K562 (cell line): ENCODE data around the gene SETDB1. TPM values are rescaled to one million over a fixed set of nuclear protein-coding genes. Genes with fewer than 3 reads are reported as not detected.

Source experiments
- ATF7 ChIP-seq: fragments of 450-650 bp; IDR thresholded peaks from 2 replicates; pipeline ENCODE4 v1.7.1; 2014; ENCODE audit warnings: mild to moderate bottlenecking, moderate library complexity
- BHLHE40 ChIP-seq: IDR thresholded peaks from 2 replicates; pipeline ENCODE4 v1.6.1; 2011; ENCODE audit warnings: low read length, improper control_type of control experiment
- BRCA1 ChIP-seq, 2 experiments: fragments of 450-650 bp in 1 of 2; sonication (generic) in 1 of 2; formaldehyde crosslinking in 1 of 2; IDR thresholded peaks; 2 replicates each; pipeline versions ENCODE4 v1.5.0 to v1.6.1; 2017 to 2020; ENCODE audit warnings: mild to moderate bottlenecking in 1 of 2, missing genetic modification reagents in 1 of 2
- GABPB1 ChIP-seq: sonication (generic); formaldehyde crosslinking; IDR thresholded peaks from 2 replicates; pipeline ENCODE4 v1.8.0; 2022; ENCODE audit warnings: mild to moderate bottlenecking, missing genetic modification reagents
- NEUROD1 ChIP-seq: fragments of 150-350 bp; IDR thresholded peaks from 2 replicates; pipeline ENCODE4 v1.6.1; 2014; ENCODE audit warnings: borderline replicate concordance, low read length, low read depth; ENCODE audit not compliant: partially characterized antibody
- NR3C1 ChIP-seq: sonication (generic); formaldehyde crosslinking; IDR thresholded peaks from 2 replicates; pipeline ENCODE4 v1.8.1; 2022; ENCODE audit warnings: missing genetic modification reagents
- RBFOX2 ChIP-seq: fragments of 200-400 bp; formaldehyde crosslinking; IDR thresholded peaks from 2 replicates; pipeline ENCODE4 v1.6.1; 2017; ENCODE audit warnings: low read depth, mild to moderate bottlenecking, low read length, moderate library complexity
- polyA plus RNA-seq, 8 experiments: library from polyadenylated mRNA; depleted of rRNA in 4 of 8; stranded (reverse) in 5 of 8; unstranded in 3 of 8; fragments of >200 nt; fragmentation: Nextera tagmentation in 2 of 8; fragmentation: Illumina TruSeq in 1 of 8; extraction: Ambion mirVana in 2 of 8; extraction: Trizol in 1 of 8; gene quantifications; 2 replicates each; pipeline versions ENCODE4 v1.2.1 to v1.2.3, GENCODE V29; 2011 to 2014; ENCODE audit warnings: inconsistent platforms in 1 of 8, missing spikeins in 1 of 8
- total RNA-seq, 7 experiments: library from RNA; depleted of rRNA in 6 of 7; stranded (reverse); fragments of >200 nt in 6 of 7; fragmentation: Illumina TruSeq in 2 of 7; extraction: Trizol in 2 of 7; gene quantifications; 2 replicates each; pipeline versions ENCODE4 v1.2.1 to v1.2.3, GENCODE V29; 2011 to 2021; ENCODE audit warnings: low replicate concordance in 1 of 7
- TF ChIP-seq, protein P1 (sequence below), 2 experiments: fragments of 450-650 bp; conservative IDR thresholded peaks; 2 replicates each; pipeline ENCODE4 v1.6.1; 2017; ENCODE audit warnings: mild to moderate bottlenecking in 2 of 2, moderate library complexity in 2 of 2
- TF ChIP-seq, protein P2 (sequence below): fragments of 250-450 bp; sonication (Bioruptor Pico); IDR thresholded peaks from 2 replicates; pipeline ENCODE4 v1.4.0; 2020; ENCODE audit warnings: mild to moderate bottlenecking, moderate library complexity
- TF ChIP-seq, protein P3 (sequence below): sonication (generic); formaldehyde crosslinking; IDR thresholded peaks from 2 replicates; pipeline ENCODE4 v1.9.0; 2022; ENCODE audit warnings: mild to moderate bottlenecking, missing genetic modification reagents
- TF ChIP-seq, protein P4 (sequence below), 2 experiments: fragments of 450-650 bp; IDR thresholded peaks; 2 replicates each; pipeline ENCODE4 v1.6.1; 2016; ENCODE audit warnings: mild to moderate bottlenecking in 2 of 2, borderline replicate concordance in 1 of 2, low read depth in 1 of 2, moderate library complexity in 1 of 2

SETDB1 gene
- total and polyA plus RNA-seq, 9 of the 15 experiments (the other 6 are each of a cell fraction or from before 2014, with no cell fraction given): 21.5 to 64.4 (median 42.0) TPM

DNA sequence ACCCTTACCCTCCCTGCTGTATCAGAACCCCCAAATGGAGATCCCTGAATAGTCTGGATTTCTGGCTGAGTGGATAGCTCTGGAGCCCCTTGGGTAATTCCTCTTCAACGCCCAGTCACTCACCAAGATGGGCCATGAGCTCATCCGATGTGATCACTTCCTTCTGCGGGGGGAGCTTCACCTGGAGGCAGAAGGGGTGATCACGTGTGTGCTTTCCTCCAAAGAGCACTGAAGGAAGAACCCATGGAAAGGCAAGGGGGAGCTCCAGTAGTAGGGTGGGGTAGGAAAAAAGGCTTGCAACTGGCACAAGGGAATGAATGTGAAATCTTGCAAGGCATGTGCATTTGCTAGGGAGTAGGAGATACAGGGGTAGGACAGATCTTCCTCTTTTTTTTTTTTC, 75.4 kb downstream of the SETDB1 start (continued):
- TF ChIP-seq, protein P1, sequence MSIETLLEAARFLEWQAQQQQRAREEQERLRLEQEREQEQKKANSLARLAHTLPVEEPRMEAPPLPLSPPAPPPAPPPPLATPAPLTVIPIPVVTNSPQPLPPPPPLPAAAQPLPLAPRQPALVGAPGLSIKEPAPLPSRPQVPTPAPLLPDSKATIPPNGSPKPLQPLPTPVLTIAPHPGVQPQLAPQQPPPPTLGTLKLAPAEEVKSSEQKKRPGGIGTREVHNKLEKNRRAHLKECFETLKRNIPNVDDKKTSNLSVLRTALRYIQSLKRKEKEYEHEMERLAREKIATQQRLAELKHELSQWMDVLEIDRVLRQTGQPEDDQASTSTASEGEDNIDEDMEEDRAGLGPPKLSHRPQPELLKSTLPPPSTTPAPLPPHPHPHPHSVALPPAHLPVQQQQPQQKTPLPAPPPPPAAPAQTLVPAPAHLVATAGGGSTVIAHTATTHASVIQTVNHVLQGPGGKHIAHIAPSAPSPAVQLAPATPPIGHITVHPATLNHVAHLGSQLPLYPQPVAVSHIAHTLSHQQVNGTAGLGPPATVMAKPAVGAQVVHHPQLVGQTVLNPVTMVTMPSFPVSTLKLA (conservative IDR thresholded peaks at IDR 0.05): peak in 1 of 2 experiments; percentile 42; a peak in 1 of 4 replicates
- TF ChIP-seq RBFOX2 (no peak), BHLHE40 (peak; percentile 74), BRCA1 (IDR thresholded peaks at IDR 0.05) (no peak), BRCA1 (CRISPR knock-in tag; IDR thresholded peaks at IDR 0.05) (no peak), NR3C1 (CRISPR knock-in tag) (no peak), GABPB1 (CRISPR knock-in tag) (peak; percentile 55; the same call in 1 of the 2 replicates), ATF7 (peak; percentile 97), NEUROD1 (peak; percentile 29)
- TF ChIP-seq, protein P2, sequence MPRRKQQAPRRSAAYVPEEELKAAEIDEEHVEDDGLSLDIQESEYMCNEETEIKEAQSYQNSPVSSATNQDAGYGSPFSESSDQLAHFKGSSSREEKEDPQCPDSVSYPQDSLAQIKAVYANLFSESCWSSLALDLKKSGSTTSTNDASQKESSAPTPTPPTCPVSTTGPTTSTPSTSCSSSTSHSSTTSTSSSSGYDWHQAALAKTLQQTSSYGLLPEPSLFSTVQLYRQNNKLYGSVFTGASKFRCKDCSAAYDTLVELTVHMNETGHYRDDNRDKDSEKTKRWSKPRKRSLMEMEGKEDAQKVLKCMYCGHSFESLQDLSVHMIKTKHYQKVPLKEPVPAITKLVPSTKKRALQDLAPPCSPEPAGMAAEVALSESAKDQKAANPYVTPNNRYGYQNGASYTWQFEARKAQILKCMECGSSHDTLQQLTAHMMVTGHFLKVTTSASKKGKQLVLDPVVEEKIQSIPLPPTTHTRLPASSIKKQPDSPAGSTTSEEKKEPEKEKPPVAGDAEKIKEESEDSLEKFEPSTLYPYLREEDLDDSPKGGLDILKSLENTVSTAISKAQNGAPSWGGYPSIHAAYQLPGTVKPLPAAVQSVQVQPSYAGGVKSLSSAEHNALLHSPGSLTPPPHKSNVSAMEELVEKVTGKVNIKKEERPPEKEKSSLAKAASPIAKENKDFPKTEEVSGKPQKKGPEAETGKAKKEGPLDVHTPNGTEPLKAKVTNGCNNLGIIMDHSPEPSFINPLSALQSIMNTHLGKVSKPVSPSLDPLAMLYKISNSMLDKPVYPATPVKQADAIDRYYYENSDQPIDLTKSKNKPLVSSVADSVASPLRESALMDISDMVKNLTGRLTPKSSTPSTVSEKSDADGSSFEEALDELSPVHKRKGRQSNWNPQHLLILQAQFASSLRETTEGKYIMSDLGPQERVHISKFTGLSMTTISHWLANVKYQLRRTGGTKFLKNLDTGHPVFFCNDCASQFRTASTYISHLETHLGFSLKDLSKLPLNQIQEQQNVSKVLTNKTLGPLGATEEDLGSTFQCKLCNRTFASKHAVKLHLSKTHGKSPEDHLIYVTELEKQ (CRISPR knock-in tag): no peak
- TF ChIP-seq, protein P3, sequence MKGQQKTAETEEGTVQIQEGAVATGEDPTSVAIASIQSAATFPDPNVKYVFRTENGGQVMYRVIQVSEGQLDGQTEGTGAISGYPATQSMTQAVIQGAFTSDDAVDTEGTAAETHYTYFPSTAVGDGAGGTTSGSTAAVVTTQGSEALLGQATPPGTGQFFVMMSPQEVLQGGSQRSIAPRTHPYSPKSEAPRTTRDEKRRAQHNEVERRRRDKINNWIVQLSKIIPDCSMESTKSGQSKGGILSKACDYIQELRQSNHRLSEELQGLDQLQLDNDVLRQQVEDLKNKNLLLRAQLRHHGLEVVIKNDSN (CRISPR knock-in tag): peak; percentile 86
- TF ChIP-seq, protein P4, sequence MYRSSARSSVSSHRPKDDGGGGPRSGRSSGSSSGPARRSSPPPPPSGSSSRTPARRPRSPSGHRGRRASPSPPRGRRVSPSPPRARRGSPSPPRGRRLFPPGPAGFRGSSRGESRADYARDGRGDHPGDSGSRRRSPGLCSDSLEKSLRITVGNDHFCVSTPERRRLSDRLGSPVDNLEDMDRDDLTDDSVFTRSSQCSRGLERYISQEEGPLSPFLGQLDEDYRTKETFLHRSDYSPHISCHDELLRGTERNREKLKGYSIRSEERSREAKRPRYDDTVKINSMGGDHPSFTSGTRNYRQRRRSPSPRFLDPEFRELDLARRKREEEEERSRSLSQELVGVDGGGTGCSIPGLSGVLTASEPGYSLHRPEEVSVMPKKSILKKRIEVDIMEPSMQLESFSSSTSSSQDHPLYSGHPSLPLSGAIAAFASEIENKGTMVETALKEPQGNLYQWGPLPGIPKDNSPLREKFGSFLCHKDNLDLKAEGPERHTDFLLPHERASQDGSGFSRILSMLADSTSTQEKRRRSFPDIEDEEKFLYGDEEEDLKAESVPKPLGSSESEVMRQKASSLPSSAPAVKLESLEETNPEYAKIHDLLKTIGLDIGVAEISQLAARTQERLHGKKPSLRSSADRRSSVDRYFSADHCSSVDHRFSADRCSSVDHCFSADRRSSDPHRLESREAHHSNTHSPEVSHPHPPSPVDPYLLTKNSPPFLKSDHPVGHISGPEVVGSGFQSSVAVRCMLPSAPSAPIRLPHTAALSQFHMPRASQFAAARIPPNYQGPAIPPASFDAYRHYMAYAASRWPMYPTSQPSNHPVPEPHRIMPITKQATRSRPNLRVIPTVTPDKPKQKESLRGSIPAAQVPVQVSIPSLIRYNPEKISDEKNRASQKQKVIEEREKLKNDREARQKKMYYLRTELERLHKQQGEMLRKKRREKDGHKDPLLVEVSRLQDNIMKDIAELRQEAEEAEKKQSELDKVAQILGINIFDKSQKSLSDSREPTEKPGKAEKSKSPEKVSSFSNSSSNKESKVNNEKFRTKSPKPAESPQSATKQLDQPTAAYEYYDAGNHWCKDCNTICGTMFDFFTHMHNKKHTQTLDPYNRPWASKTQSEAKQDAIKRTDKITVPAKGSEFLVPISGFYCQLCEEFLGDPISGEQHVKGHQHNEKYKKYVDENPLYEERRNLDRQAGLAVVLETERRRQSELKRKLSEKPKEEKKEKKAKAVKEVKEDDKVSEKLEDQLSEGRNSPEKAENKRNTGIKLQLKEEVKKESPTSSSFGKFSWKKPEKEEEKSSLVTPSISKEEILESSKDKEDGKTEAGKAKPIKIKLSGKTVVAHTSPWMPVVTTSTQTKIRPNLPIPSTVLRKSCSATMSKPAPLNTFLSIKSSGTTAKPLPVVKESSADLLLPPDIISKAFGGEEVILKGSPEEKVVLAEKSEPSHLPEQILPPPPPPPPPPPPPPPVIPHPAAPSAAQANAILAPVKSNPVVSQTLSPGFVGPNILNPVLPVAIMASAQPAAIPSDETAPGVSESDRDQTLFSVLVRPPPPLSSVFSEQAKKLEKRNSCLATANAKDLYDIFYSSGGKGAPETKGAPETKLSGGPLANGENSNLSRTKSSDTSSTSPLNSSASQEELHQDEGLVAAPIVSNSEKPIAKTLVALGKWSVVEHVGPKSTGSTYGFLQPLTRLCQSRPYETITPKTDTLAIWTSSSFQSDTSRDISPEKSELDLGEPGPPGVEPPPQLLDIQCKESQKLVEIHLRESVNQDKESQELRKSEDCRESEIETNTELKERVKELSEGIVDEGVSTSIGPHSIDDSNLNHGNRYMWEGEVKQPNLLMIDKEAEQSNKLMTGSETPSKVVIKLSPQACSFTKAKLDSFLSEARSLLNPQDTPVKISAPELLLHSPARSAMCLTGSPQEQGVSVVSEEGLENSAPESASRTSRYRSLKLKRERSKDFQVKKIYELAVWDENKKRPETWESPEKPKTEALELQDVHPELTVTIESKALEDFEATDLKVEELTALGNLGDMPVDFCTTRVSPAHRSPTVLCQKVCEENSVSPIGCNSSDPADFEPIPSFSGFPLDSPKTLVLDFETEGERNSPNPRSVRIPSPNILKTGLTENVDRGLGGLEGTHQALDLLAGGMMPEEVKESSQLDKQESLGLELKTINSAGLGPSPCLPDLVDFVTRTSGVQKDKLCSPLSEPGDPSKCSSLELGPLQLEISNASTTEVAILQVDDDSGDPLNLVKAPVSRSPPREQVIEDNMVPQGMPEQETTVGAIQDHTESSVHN (IDR thresholded peaks at IDR 0.05; ENCODE audit: borderline replicate concordance in 1 of 2, low read depth in 1 of 2): peak in 1 of 2 experiments; percentile 76; a peak in 2 of 4 replicates
